K562 (cell line): ENCODE data around the gene NIPSNAP2. TPM values are rescaled to one million over a fixed set of nuclear protein-coding genes. Genes with fewer than 3 reads are reported as not detected.
A peak's percentile ranks its signal among the peaks of the same experiment; 100 is the strongest.

Source experiments
- ATAC-seq: fragments of 200-7000 bp; cut with Tn5 transposase; 3 replicates; pipeline ENCODE4 v1.9.1; 2020; ENCODE audit warnings: moderate library complexity
- Bru-seq: library from RNA; stranded (reverse); fragments of 400-500 nt; gene quantifications from one replicate; lab custom pipeline; 2021; lab: Mats Ljungman, UMichigan
- BruChase-seq, 2 experiments: library from RNA; stranded (reverse); fragments of 400-500 nt; gene quantifications; one replicate each; lab custom pipeline; 2021; lab: Mats Ljungman, UMichigan
- BruUV-seq: library from RNA; stranded (reverse); fragments of 400-500 nt; replicated peaks from 2 replicates; lab custom pipeline; 2021; lab: Mats Ljungman, UMichigan
- CTCF ChIA-PET: fragments of 300-600 bp; formaldehyde crosslinking; extraction: SDS; loops from one replicate; lab custom pipeline; 2021; ENCODE audit warnings: low intra/inter-chr PET ratio; lab: Yijun Ruan, JAX
- POLR2A ChIA-PET: fragments of 300-600, 350-650 bp; sonication (Branson Sonifier 250); formaldehyde crosslinking; extraction: SDS; loops from one replicate; lab custom pipeline; 2021; ENCODE audit warnings: antibody characterized with exemption, inconsistent platforms; lab: Yijun Ruan, JAX
- DNase-seq, 4 experiments: peaks; one replicate each; pipeline versions ENCODE4 v3.0.0 to v3.0.0-alpha.2; 2011 to 2018; ENCODE audit warnings: low spot score in 3 of 4, mixed read lengths in 3 of 4; ENCODE audit errors: extremely low read depth in 1 of 4
- FAIRE-seq: peaks from 2 replicates; lab custom pipeline; 2011; peaks lifted over from hg19 to GRCh38; lab: Jason Lieb, UNC
- H2AFZ ChIP-seq: 2 replicates; pipeline ENCODE4 v1.6.0; 2011; ENCODE audit warnings: low read depth, low read length, control low read depth, inconsistent platforms
- H3K27ac ChIP-seq: fragments of 200-600 bp; 3 replicates; pipeline ENCODE4 v1.8.0; 2011; ENCODE audit warnings: low read depth, mild to moderate bottlenecking, control low read depth, inconsistent platforms, low read length, moderate library complexity, mixed read lengths; ENCODE audit errors: extremely low read depth
- H3K27me3 ChIP-seq, 2 experiments: fragments of 300-600 bp in 1 of 2; 2 replicates in 1 of 2; 3 replicates in 1 of 2; pipeline versions ENCODE4 v1.6.0 to v1.8.0; 2011; ENCODE audit warnings: inconsistent platforms in 2 of 2, low read length in 2 of 2, mild to moderate bottlenecking in 1 of 2, mixed read lengths in 1 of 2, moderate library complexity in 1 of 2; ENCODE audit not compliant: control insufficient read depth in 2 of 2, insufficient read depth in 2 of 2
- H3K36me3 ChIP-seq: fragments of 300-600 bp; 3 replicates; pipeline ENCODE4 v1.8.0; 2011; ENCODE audit warnings: mild to moderate bottlenecking, low read length, inconsistent platforms; ENCODE audit not compliant: control insufficient read depth, insufficient read depth
- H3K4me1 ChIP-seq, 2 experiments: fragments of 200-600 bp in 1 of 2; replicated peaks in 1 of 2; 2 replicates in 1 of 2; 3 replicates in 1 of 2; pipeline versions ENCODE4 v1.5.1 to v1.8.0; 2011; ENCODE audit warnings: inconsistent platforms in 2 of 2, low read length in 2 of 2, mild to moderate bottlenecking in 1 of 2, mixed read lengths in 1 of 2, moderate library complexity in 1 of 2; ENCODE audit not compliant: control insufficient read depth in 2 of 2, insufficient read depth in 2 of 2
- H3K4me2 ChIP-seq: 2 replicates; pipeline ENCODE4 v1.6.1; 2011; ENCODE audit warnings: low read length, control low read depth, inconsistent platforms, mixed read lengths; ENCODE audit not compliant: insufficient read depth
- H3K4me3 ChIP-seq: fragments of 200-600 bp; sonication (generic), shearing (Covaris generic); 2 replicates; pipeline ENCODE4 v1.5.1; 2016; ENCODE audit warnings: control low read depth, inconsistent platforms
- H3K79me2 ChIP-seq: fragments of 200-600 bp; 3 replicates; pipeline ENCODE4 v1.8.0; 2011; ENCODE audit warnings: low read length, inconsistent platforms; ENCODE audit not compliant: control insufficient read depth, insufficient read depth
- H3K9ac ChIP-seq, 2 experiments: 2 replicates each; pipeline versions ENCODE4 v1.6.0 to v1.6.1; 2011; ENCODE audit warnings: low read depth in 2 of 2, low read length in 2 of 2, control low read depth in 1 of 2, inconsistent platforms in 1 of 2, mild to moderate bottlenecking in 1 of 2, mixed read lengths in 1 of 2; ENCODE audit not compliant: insufficient read depth in 1 of 2
- H3K9me1 ChIP-seq: one replicate; pipeline ENCODE4 v1.6.0; 2011; ENCODE audit warnings: inconsistent platforms, mild to moderate bottlenecking, low read length, moderate library complexity; ENCODE audit not compliant: control insufficient read depth, insufficient read depth
- H3K9me3 ChIP-seq: replicated peaks from 2 replicates; pipeline ENCODE4 v1.5.1; 2011; ENCODE audit warnings: low read depth, low read length, inconsistent platforms; ENCODE audit not compliant: control insufficient read depth, insufficient read depth
- H4K20me1 ChIP-seq: replicated peaks from 2 replicates; pipeline ENCODE4 v1.6.1; 2011; ENCODE audit warnings: low read length, inconsistent platforms, mixed read lengths; ENCODE audit not compliant: control insufficient read depth, insufficient read depth
- CCAR2 ChIP-seq: fragments of 200-400 bp; formaldehyde crosslinking; IDR thresholded peaks from 2 replicates; pipeline ENCODE4 v1.6.1; 2017; ENCODE audit warnings: mild to moderate bottlenecking, low read depth, low read length
- CTCFL ChIP-seq: IDR thresholded peaks from 2 replicates; pipeline ENCODE4 v1.6.1; 2011; ENCODE audit warnings: borderline replicate concordance, low read depth, mild to moderate bottlenecking, moderate library complexity, low read length; ENCODE audit not compliant: insufficient read depth, poor library complexity, severe bottlenecking
- E2F4 ChIP-seq: sonication (generic); formaldehyde crosslinking; IDR thresholded peaks from 2 replicates; pipeline ENCODE4 v1.8.0; 2022; ENCODE audit warnings: mild to moderate bottlenecking, low read depth, missing genetic modification reagents
- EZH2 ChIP-seq: IDR thresholded peaks from 2 replicates; pipeline ENCODE4 v1.6.1; 2012; ENCODE audit warnings: low read depth, mild to moderate bottlenecking, inconsistent platforms, low read length, borderline replicate concordance
- KDM5B ChIP-seq: fragments of 200-600 bp; sonication (generic); IDR thresholded peaks from 2 replicates; pipeline ENCODE4 v1.6.1; 2012; ENCODE audit warnings: low read depth, mild to moderate bottlenecking, moderate library complexity, low read length, control low read depth, inconsistent platforms; ENCODE audit not compliant: insufficient replicate concordance
- NCOA6 ChIP-seq: fragments of 450-650 bp; IDR thresholded peaks from 2 replicates; pipeline ENCODE4 v1.6.1; 2017; ENCODE audit warnings: mild to moderate bottlenecking
- SAFB ChIP-seq: fragments of 200-400 bp; formaldehyde crosslinking; IDR thresholded peaks from 2 replicates; pipeline ENCODE4 v1.6.1; 2017; ENCODE audit warnings: low read depth, low read length, borderline replicate concordance
- TBL1XR1 ChIP-seq, 2 experiments: IDR thresholded peaks; 2 replicates each; pipeline ENCODE4 v1.6.1; 2012; ENCODE audit warnings: improper control_type of control experiment in 2 of 2, low read length in 2 of 2, mild to moderate bottlenecking in 1 of 2
- TBP ChIP-seq: optimal IDR thresholded peaks from 2 replicates; pipeline ENCODE3; 2011; ENCODE audit warnings: low read depth, low read length, improper control_type of control experiment
- ZNF311 ChIP-seq: fragments of 250-450 bp; sonication (Bioruptor Pico); IDR thresholded peaks from 2 replicates; pipeline ENCODE4 v1.4.0; 2020; ENCODE audit warnings: mild to moderate bottlenecking, moderate library complexity
- ZNF699 ChIP-seq: fragments of 250-450 bp; sonication (Bioruptor Pico); IDR thresholded peaks from 2 replicates; pipeline ENCODE4 v1.8.0; 2021; ENCODE audit warnings: mild to moderate bottlenecking, moderate library complexity; ENCODE audit not compliant: insufficient replicate concordance
- ZNF778 ChIP-seq: fragments of 450-650 bp; formaldehyde crosslinking; IDR thresholded peaks from 2 replicates; pipeline ENCODE4 v1.4.0; 2020; ENCODE audit warnings: mild to moderate bottlenecking, moderate library complexity
- WGBS: fragments of 100-300 bp; shearing (Covaris generic); methylation state at CpG from one replicate; pipeline ENCODE4 v1.1.6; 2016; ENCODE audit warnings: low coverage, mixed read lengths; ENCODE audit not compliant: insufficient coverage; ENCODE audit errors: missing lambda C conversion rate; 5-methylcytosine and 5-hydroxymethylcytosine counted together
- in situ Hi-C: fragments of 300-500 bp; cut with MboI; formaldehyde crosslinking; loops from 4 replicates; pipeline ENCODE4 v1.15.0; 2018; ENCODE audit warnings: inconsistent platforms, mixed read lengths
- intact Hi-C: fragments of 100-400 bp; cut with micrococcal nuclease; formaldehyde crosslinking; loops from 2 replicates; pipeline ENCODE4 v1.14.2; 2022
- long read RNA-seq, 3 experiments: library from polyadenylated mRNA in 2 of 3; library from RNA in 1 of 3; unstranded in 2 of 3; stranded (forward) in 1 of 3; transcript quantifications; one replicate each; pipeline ENCODE4 v2.0.0, GENCODE V29; 2019 to 2022
- polyA minus RNA-seq, 3 experiments: library from RNA; depleted of rRNA, polyadenylated mRNA; stranded (reverse); fragments of >200 nt; gene quantifications; 2 replicates each; pipeline ENCODE4 v1.2.3, GENCODE V29; 2011
- polyA plus RNA-seq, 8 experiments: library from polyadenylated mRNA; depleted of rRNA in 4 of 8; stranded (reverse) in 5 of 8; unstranded in 3 of 8; fragments of >200 nt; fragmentation: Nextera tagmentation in 2 of 8; fragmentation: Illumina TruSeq in 1 of 8; extraction: Ambion mirVana in 2 of 8; extraction: Trizol in 1 of 8; gene quantifications; 2 replicates each; pipeline versions ENCODE4 v1.2.1 to v1.2.3, GENCODE V29; 2011 to 2014; ENCODE audit warnings: inconsistent platforms in 1 of 8, missing spikeins in 1 of 8
- total RNA-seq, 7 experiments: library from RNA; depleted of rRNA in 6 of 7; stranded (reverse); fragments of >200 nt in 6 of 7; fragmentation: Illumina TruSeq in 2 of 7; extraction: Trizol in 2 of 7; gene quantifications; 2 replicates each; pipeline versions ENCODE4 v1.2.1 to v1.2.3, GENCODE V29; 2011 to 2021; ENCODE audit warnings: low replicate concordance in 1 of 7

The NIPSNAP2 gene
- 39.0 and 69.5 TPM in 2 replicates for total RNA-seq (2011; cell fraction: chromatin; rRNA removed; ENCODE audit: low replicate concordance)
- total RNA-seq (2011; cell fraction: nucleolus; rRNA removed): 43.2 and 44.0 TPM in 2 replicates
- 62.8 and 87.3 TPM in 2 replicates for total RNA-seq (2011; cell fraction: nucleoplasm; rRNA removed)
- total RNA-seq (2014; rRNA removed): 46.0 and 73.7 TPM in 2 replicates
- 68.4 and 77.2 TPM in 2 replicates for total RNA-seq (2014; rRNA removed; fragmentation: Illumina TruSeq; extraction: Trizol)
- 61.3 and 62.8 TPM in 2 replicates for total RNA-seq (2015; rRNA removed; fragmentation: Illumina TruSeq; extraction: Trizol)
- 52.5 and 52.7 TPM in 2 replicates for total RNA-seq (2021)
- polyA plus RNA-seq (2011; rRNA removed): 100 and 107 TPM in 2 replicates
- polyA plus RNA-seq (2011; cell fraction: cytosol; rRNA removed): 23.7 and 44.2 TPM in 2 replicates
- 25.7 and 44.6 TPM in 2 replicates for polyA plus RNA-seq (2011; cell fraction: nucleus; rRNA removed)
- 42.3 and 52.0 TPM in 2 replicates for polyA plus RNA-seq (2012)
- polyA plus RNA-seq (2014; fragmentation: Illumina TruSeq; extraction: Trizol): 65.8 and 79.4 TPM in 2 replicates
- 10 to 100 TPM; 24.9 to 30.4 TPM for polyA plus RNA-seq (2014; fragmentation: Nextera tagmentation; extraction: Ambion mirVana)
- polyA plus RNA-seq (2014; rRNA removed): 53.0 and 53.9 TPM in 2 replicates
- 70.9 and 89.4 TPM in 2 replicates for polyA minus RNA-seq (2011; rRNA and poly(A)+ RNA removed)
- 24.7 and 34.9 TPM in 2 replicates for polyA minus RNA-seq (2011; cell fraction: cytosol; rRNA and poly(A)+ RNA removed)
- 44.0 and 55.2 TPM in 2 replicates for polyA minus RNA-seq (2011; cell fraction: nucleus; rRNA and poly(A)+ RNA removed)
- Bru-seq, nascent RNA: percentile 80 among the genes with signal in this experiment
- BruChase-seq, experiment 1, labeled RNA remaining after a 2-hour chase: percentile 82 among the genes with signal in this experiment
- percentile 82 among the genes with signal in this experiment for BruChase-seq, experiment 2, labeled RNA remaining after a 6-hour chase
- long read RNA-seq, experiment 1, full-length matches to known transcripts: 291 of 377 reads
- long read RNA-seq, experiment 1, partial matches to known transcripts: 45 of 377 reads
- long read RNA-seq, experiment 1, other reads (novel, unspliced or antisense): 41 of 377 reads
- long read RNA-seq, experiment 2, transcript NIPSNAP2-201 (10 exons, 1,999 nt): major isoform, 14 of 49 reads
- long read RNA-seq, experiment 2, partial matches to known transcripts: 31 of 49 reads
- long read RNA-seq, experiment 2, other reads (novel, unspliced or antisense): 3 of 49 reads
- long read RNA-seq, experiment 3, transcript NIPSNAP2-201 (10 exons, 1,999 nt): major isoform, 124 of 137 reads
- long read RNA-seq, experiment 3, partial matches to known transcripts: 2 of 137 reads
- long read RNA-seq, experiment 3, other reads (novel, unspliced or antisense): 7 of 137 reads

GRCh38 chr7:55964261-55965099, at the start of gene NIPSNAP2:
TSS of gene NIPSNAP2 (plus strand) at chr7:55964585. CDS start at chr7:55964610, 25 bp downstream.
- Histone ChIP-seq H3K27ac (peak within 1 kb of the TSS; percentile 90), H3K4me1 (peaks cover 12 to 13% of the 10 kb centered on the region in 2 experiments; a peak in 4 of 5 replicates), H3K9ac (peak within 1 kb of the TSS; percentile 82 to 94), H3K79me2 (peaks cover 26% of the 10 kb centered on the region), H4K20me1 (no peaks in the 10 kb centered on the region), H3K36me3 (peaks cover 16% of the 10 kb centered on the region), H3K4me2 (peak within 1 kb of the TSS; percentile 87), H3K9me3 (no peaks in the 10 kb centered on the region), H3K4me3 (peak within 1 kb of the TSS; percentile 91), H3K27me3 (no peaks in the 10 kb centered on the region), H2AFZ (peak within 1 kb of the TSS; percentile 91), H3K9me1 (no peaks in the 10 kb centered on the region)
- peak; percentile 95 for ATAC-seq
- CTCF ChIA-PET: no interaction called here
- no TSS peak for BruUV-seq
- peak; percentile 87 to 94 (median 92) for DNase-seq
- 2% methylated on average over 20 of the region's 105 CpGs for WGBS
- POLR2A ChIA-PET: interaction anchor here (0.6 to 1.0 kb wide), 4 partner anchors 10 to 96 kb away, joined by 3 to 7 read pairs (median 4); no protein-coding TSS in a partner anchor
- intact Hi-C loops (loop anchor here (5.0 to 10.0 kb wide), 3 partner anchors 220 to 390 kb away; partner anchors contain the start of gene VOPP1), in situ Hi-C loops (no loop called here)
- FAIRE-seq: no peak
- TF ChIP-seq ZNF778 (CRISPR knock-in tag) (no peak), CCAR2 (no peak), NCOA6 (no peak), E2F4 (CRISPR knock-in tag) (no peak), CTCFL (peak; percentile 82), TBP (peak; percentile 73), ZNF699 (no peak), ZNF311 (CRISPR knock-in tag) (no peak), EZH2 (no peak), TBL1XR1 (IDR thresholded peaks at IDR 0.05; ENCODE audit: low read length in 2 of 2) (no peak), SAFB (peak; percentile 16; the same call in 1 of the 2 replicates), KDM5B (peak; percentile 65)
